NCI-H2029 treated with DMSO at 0.1 percent for 48 hours (cell line): ENCODE data around the gene PPP5C.
"Not testable (repeated sequence)": the region's sequence is repeated elsewhere in the genome, so short reads cannot be mapped to it uniquely, and the experiment has no call there.

Experiments used
- DNase-seq: peaks from one replicate; lab custom pipeline; 2025; lab: John Stamatoyannopoulos, UW

Gene PPP5C

DNA sequence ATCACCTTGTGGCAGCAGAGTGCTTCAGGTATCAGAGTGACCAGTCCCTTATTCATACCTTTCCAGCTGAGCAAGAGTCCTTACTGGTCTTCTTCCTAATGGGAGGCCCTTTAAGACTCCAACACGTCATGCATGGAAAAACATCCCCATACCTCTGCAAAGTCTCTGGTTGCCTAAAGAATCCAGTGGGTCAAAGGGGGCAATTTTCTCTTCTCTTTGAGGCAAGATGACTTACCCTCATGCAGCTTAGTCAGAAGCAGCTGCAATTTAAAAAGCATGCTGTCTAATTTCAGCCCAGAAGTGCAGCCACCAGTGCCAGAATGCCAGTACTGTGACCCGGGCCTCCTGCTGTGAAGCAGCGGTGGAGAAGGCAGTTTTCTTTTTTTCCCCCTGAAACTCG, 18.7 kb downstream of the PPP5C start:
- DNase-seq: no peak

DNA sequence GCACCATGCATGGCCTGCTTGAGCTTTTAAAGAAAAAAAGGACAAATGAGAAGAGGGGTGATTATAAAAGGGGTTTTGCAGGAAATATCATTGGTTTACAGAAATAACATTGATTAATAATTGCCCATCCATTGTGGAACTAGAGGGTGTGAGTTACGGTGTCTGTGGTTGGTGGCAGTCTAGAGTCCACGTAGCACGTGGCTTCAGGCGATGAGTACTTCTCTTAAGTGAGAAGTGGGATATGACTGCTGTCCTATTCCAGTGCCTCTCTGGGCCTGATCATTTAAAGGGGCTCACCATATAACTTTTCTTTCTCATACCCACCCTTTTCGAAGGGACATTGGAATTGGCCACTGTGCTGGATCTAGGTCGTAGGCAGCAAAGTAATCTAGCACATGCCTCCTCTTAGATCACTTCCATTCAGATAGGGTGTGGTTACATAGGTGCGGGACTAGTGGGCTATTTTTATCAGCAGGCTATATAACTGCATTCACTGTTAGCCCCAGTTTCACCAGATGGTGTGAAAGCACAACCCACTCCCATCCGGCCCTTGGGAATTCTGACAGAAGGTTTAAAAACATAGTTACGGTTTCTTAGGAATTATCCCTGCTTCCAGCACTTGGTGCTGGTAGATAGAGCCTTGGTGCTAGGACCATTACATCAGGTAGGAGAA, 19.9 kb downstream of the PPP5C start:
- DNase-seq: no peak

DNA sequence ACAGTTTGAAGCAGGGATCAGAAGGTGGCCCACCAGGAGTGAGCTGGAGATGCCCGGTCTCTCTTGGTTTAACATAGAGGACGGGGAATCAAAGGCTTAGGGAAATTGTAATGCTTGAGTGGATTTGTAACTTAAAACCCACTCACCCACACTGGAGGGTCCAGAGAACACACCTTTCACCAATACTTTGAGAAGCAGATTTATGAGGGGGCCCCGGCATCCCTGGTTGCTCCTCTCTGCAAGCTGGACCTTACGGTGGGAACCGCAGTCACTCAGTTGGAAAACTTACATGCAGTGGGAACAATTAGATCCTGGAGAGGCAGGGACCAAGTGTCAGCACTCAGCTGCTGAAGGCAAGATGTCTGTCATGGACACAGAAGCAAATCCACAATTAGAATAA, 20.5 kb downstream of the PPP5C start:
- DNase-seq: no peak

GRCh38 chr19:46368116-46368515, 21.2 kb downstream of the PPP5C start:
- no peak for DNase-seq

DNA sequence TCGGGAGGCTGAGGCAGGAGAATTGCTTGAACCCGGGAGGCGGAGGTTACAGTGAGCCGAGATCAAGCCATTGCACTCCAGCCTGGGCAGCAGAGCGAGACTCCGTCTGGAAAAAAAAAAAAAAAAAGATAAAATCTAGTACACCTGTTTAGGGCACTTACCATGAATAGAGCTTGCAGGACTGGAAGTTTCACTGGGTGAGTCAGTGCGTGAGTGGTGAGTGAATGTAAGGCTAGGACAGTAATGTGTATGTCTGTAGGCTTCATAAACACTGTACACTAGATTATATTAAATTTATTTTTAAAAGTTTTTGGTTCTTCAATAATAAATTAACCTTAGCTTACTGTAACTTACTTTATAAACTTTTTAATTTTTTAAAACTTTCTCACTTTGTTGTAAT, 22.9 kb downstream of the PPP5C start:
- no peak for DNase-seq

DNA sequence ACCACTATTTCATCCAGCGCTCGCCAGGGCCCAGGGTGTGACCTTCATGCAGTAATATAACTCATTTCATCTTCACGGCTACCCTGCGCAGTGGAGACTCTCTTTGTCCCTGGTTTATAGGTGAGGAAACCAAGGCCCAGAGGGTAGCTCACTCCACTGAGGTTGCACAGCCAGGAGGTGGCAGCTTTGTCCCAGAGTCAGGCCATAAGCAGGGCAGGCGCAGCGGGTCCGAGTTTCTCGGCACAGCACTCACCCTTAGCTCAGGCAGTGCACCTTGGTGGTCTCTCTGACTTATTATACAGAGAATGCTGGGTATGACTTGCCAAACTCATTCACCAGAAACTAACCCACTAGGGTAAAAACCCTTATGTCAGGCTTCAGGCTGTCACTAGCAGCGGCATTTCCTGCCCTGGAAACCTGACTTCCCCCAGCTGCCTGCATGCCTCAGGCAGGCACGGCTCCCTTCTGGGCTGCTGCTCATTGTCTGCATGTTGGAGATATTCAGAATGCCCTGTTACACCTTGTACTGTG, 24.5 kb downstream of the PPP5C start:
- DNase-seq: no peak

DNA sequence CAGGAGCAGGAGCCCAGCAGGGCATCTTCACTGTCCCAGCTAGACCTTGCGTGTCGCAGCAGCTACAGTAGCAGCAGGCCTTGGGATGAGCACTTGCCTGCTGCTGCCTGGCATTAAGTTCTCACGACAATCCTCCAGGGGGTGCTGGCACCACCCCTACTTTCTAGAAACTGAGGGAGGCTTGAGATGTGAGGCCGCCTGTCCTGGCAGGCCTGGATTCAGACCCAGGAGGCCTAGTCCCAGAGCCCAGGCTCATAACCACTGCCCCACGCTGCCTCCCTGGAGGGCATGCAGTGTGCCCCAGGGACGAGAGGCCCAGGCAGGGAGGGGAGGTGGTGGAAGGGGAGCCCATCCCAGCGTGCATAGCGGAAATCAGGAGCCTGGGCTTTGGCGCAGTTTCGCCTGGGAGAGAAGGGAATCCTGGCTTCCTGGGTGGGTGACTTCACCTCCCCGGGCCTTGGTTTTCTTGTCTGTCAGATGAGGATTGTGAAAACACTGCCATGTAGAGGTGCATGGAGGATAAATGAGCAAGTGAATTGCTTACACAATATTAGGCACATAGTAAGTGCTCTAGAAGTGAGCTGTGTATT, 26.1 kb downstream of the PPP5C start:
- no peak for DNase-seq

DNA sequence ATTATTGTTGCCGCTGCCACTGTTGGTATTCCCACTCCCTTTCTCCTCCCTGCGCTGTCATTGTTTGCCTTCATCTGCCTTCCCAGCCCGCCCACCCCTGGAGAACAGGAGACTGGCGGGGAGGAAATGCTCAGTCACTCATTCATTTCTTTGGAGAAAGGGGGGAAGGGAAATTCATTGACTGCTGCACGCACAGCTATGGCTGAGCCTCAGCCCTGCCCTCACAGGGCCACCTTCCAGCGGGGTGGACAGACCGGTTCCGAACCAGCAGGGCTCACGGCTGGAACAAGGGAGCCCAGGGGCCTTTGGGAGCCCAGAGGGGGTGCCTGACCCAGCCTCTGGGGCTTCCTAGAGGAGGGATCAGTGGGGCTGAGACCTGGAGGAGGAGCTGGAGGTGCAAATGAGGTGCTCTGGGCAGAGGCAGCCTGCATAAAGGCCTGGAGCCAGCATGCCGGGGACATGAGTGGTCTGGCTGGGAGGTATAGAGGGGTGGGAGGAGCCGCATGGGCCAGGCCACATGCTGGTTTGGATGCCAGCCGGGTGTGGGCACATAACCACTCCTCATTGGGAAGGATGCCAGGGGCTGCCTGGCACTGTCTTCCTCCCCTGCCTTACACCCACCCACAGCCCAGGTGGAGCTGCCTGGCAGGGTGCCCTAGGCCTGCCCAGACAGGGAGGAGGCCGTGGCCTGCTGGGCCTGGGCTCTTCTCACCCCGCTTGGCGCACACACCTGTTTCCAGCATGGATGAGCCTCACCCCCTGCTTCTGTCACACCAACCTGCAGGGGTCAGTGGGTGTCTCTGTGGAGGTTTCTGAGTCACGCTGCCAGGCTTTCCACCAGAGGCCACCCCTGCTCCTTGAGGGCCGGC, 26.8 kb downstream of the PPP5C start:
- peak; percentile 97 for DNase-seq

GRCh38 chr19:46374536-46375475, 27.9 kb downstream of the PPP5C start:
- no peak for DNase-seq

GRCh38 chr19:46375476-46376067, 28.7 kb downstream of the PPP5C start:
- not testable (repeated sequence) for DNase-seq

DNA sequence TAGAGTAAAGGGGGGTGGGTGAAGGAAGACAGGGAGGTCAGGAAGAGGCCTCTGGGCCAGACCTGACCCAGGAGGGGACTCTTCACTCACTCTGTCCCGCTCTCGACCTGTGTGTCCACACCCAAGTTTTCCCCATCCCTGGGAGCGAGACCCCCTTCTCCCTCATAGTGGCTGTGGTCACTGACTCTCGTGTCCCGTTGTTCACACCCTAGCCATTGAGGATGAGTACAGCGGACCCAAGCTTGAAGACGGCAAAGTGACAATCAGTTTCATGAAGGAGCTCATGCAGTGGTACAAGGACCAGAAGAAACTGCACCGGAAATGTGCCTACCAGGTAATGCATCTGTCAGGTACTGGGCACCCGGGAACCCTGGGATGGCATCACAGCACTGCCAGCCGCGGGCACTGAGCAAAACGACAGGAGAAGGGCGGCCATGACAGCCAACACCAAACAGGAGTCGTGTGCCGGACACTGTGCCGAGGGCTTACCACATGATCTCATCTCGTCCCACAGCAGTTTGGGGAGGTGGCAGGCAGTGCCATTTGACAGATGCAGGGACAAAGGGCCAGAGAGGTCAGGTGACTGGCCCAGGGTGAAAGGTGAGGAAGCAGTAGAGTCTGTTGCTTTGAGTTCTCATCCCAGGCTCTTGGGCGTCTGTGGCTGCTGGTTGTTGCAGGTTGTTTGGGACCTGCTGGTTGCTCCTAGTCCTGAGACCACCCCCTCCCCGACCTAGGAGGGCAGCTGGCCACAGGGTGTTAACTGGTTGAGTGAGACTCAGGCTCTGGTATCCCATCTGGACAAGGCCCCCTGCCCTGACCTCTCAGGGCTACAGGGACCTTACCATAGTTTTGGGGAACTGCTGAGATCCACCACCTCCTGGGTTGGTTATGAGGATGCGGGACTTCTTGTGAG, 29.6 kb downstream of the PPP5C start:
- DNase-seq: no peak

GRCh38 chr19:46378268-46378667, 31.4 kb downstream of the PPP5C start:
- no peak for DNase-seq

GRCh38 chr19:46380690-46381089, 33.8 kb downstream of the PPP5C start:
- no peak for DNase-seq

GRCh38 chr19:46381346-46381745, 34.5 kb downstream of the PPP5C start:
- DNase-seq: no peak

GRCh38 chr19:46381756-46382345, 35.0 kb downstream of the PPP5C start:
- no peak for DNase-seq

DNA sequence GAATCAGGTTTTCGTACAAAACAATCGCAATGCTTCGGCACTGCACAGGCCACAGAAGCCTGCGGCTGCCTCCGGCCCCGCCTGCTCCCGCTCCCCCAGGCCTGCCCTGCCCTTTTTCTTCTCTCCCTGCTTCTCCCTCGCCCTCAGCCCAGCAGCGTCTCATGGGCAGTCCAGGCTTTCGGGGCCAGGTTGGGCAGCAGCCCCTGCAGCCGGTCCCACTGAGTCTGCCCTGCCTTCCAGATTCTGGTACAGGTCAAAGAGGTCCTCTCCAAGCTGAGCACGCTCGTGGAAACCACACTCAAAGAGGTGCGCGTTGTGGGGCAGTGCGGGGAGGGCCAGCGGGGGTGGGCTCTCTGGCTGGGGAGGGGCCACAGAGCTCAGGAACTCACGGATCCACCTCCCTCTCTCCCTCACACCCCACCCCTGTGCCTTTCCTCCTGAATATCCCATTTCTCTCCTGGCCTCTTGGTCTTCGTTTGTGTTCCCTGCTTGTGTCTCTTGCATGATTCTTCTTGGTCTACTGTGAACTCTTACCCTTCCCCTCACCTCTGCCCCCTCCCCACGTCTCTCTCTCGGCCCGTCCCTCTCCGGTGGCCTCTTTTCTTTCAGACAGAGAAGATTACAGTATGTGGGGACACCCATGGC, 36.4 kb downstream of the PPP5C start:
- DNase-seq: no peak

DNA sequence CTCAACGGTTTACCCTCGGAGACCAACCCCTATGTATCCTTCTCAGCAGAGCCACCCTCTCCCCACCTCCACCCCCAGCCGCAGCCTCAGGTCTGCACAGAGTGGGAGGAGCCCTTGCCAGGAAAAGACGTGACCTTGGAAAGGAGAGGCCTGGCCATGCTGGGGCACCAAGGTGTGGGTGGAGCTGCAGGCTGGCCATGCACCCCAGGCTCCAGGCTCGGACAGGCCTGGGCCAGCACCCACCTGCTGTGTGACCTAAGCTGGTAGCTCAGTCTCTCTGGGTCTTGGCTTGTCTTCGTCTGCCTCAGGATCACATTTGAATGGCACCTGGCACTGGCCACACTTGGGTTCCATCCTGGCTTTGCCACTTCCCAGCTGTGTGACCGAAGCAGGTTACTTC, 37.0 kb downstream of the PPP5C start:
- no peak for DNase-seq

DNA sequence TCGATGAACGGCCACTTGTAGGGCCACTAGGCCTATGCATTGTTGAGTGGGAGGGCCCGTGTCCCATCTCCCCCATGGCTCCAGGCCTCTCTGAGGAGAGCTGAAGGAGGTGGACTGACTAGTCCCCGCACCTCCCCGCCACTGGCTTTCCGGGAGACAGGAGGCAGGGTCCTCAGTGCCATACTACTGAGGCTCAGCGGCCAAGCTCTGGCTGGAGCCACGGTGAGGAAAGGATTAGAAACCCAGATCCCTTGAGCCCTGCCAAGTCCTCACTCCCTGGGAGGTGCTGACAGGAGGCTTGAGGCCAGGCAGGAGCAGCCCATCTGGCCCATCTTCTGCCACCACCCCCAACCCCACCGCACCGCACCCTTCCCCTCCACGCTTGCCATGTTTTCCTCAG, 37.5 kb downstream of the PPP5C start:
- DNase-seq: no peak

DNA sequence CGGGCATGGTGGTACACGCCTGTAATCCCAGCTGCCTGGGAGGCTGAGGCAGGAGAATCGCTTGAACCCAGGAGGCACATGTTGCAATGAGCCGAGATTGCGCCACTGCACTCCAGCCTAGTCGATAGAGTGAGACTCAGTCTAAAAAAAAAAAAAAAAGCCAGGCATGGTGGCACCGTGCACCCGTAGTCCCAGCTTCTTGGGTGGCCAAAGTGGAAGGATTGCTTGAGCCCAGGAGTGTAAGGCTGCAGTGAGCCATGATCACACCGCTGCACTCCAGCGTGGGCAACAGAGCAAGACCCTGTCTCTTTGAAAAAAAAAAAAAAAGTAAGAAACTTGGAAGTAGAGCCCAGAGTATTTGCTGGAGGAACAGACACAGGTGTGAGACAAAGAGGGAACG, 38.7 kb downstream of the PPP5C start:
- no peak for DNase-seq
